NK-92 (cell line): ENCODE results near the gene DHRS11.

ENCODE experiments used
- DNase-seq: peaks from one replicate; lab custom pipeline; 2025; ENCODE audit not compliant: unreplicated experiment; lab: John Stamatoyannopoulos, UW

The DHRS11 gene

GRCh38 chr17:36650096-36650775 is 58.6 kb downstream of the DHRS11 start:
- DNase-seq = no peak
